GM12878 (cell line): ENCODE measurements around the gene CNTLN. TPM values are rescaled to one million over a fixed set of nuclear protein-coding genes. Genes with fewer than 3 reads are reported as not detected.

Experiments used
- ATAC-seq: fragments of 200-7000 bp; cut with Tn5 transposase; 3 replicates; pipeline ENCODE4 v1.9.1; 2020; ENCODE audit warnings: mild to moderate bottlenecking, moderate library complexity
- BruUV-seq: library from RNA; stranded (reverse); fragments of 400-500 nt; replicated peaks from 2 replicates; lab custom pipeline; 2021; lab: Mats Ljungman, UMichigan
- CTCF ChIA-PET: fragments of 300-600 bp; sonication (Branson Sonifier 250); formaldehyde crosslinking; extraction: SDS; loops from one replicate; lab custom pipeline; 2021; ENCODE audit warnings: inconsistent platforms; lab: Yijun Ruan, JAX
- POLR2A ChIA-PET: fragments of 350-600 bp; formaldehyde crosslinking; extraction: SDS; loops from one replicate; lab custom pipeline; 2021; ENCODE audit warnings: inconsistent platforms; lab: Charles Lee
- RAD21 ChIA-PET: fragments of 300-600 bp; sonication (Branson Sonifier 250); formaldehyde crosslinking; loops from one replicate; lab custom pipeline; 2023; ENCODE audit warnings: antibody characterized with exemption; ENCODE audit not compliant: unreplicated experiment; lab: Charles Lee
- SMC1A ChIA-PET: fragments of 300-600 bp; sonication (Branson Sonifier 250); formaldehyde crosslinking; loops from one replicate; lab custom pipeline; 2023; ENCODE audit not compliant: unreplicated experiment, uncharacterized antibody; lab: Charles Lee
- DNase-seq: peaks from one replicate; pipeline ENCODE4 v3.0.0-alpha.2; 2011; ENCODE audit warnings: low read depth, low spot score
- FAIRE-seq: peaks from 3 replicates; lab custom pipeline; 2011; peaks lifted over from hg19 to GRCh38; lab: Jason Lieb, UNC
- H2AFZ ChIP-seq: 2 replicates; pipeline ENCODE4 v1.6.0; 2011; ENCODE audit warnings: low read depth, low read length, control low read depth; ENCODE audit not compliant: control insufficient read depth
- H3K27ac ChIP-seq: 2 replicates; pipeline ENCODE4 v1.5.1; 2011; ENCODE audit warnings: control low read depth; ENCODE audit not compliant: control insufficient read depth, insufficient read depth
- H3K27me3 ChIP-seq, 2 experiments: replicated peaks in 1 of 2; 2 replicates each; pipeline versions ENCODE4 v1.6.0 to v1.6.1; 2011; ENCODE audit warnings: low read length in 1 of 2; ENCODE audit not compliant: control insufficient read depth in 2 of 2, insufficient read depth in 2 of 2
- H3K36me3 ChIP-seq, 2 experiments: 2 replicates each; pipeline ENCODE4 v1.5.1; 2011; ENCODE audit warnings: low read length in 1 of 2; ENCODE audit not compliant: control insufficient read depth in 2 of 2, insufficient read depth in 2 of 2
- H3K4me1 ChIP-seq: 2 replicates; pipeline ENCODE4 v1.6.1; 2011; ENCODE audit warnings: mild to moderate bottlenecking, low read length, moderate library complexity, mixed read lengths; ENCODE audit not compliant: control insufficient read depth, insufficient read depth
- H3K4me2 ChIP-seq: 2 replicates; pipeline ENCODE4 v1.6.0; 2011; ENCODE audit warnings: control low read depth; ENCODE audit not compliant: control insufficient read depth, insufficient read depth
- H3K4me3 ChIP-seq: fragments of 200-600 bp; sonication (generic); 2 replicates; pipeline ENCODE4 v1.5.1; 2016
- H3K79me2 ChIP-seq: 2 replicates; pipeline ENCODE4 v1.6.0; 2011; ENCODE audit warnings: low read length; ENCODE audit not compliant: control insufficient read depth, insufficient read depth
- H3K9ac ChIP-seq: 2 replicates; pipeline ENCODE4 v1.8.0; 2011; ENCODE audit warnings: low read length, control low read depth, mixed read lengths; ENCODE audit not compliant: control insufficient read depth, insufficient read depth
- H3K9me3 ChIP-seq: replicated peaks from 3 replicates; pipeline ENCODE4 v1.5.1; 2011; ENCODE audit warnings: mild to moderate bottlenecking, low read length; ENCODE audit not compliant: control insufficient read depth, insufficient read depth
- H4K20me1 ChIP-seq: 2 replicates; pipeline ENCODE4 v1.6.0; 2011; ENCODE audit not compliant: control insufficient read depth, insufficient read depth
- BMI1 ChIP-seq: fragments of 450-650 bp; IDR thresholded peaks from 2 replicates; pipeline ENCODE4 v1.6.1; 2016; ENCODE audit warnings: mild to moderate bottlenecking, moderate library complexity, borderline replicate concordance
- FOS ChIP-seq: IDR thresholded peaks from 3 replicates; pipeline ENCODE4 v1.6.1; 2011; ENCODE audit warnings: borderline replicate concordance; ENCODE audit not compliant: insufficient read length; ENCODE audit errors: extremely low read depth
- IKZF1 ChIP-seq: fragments of 450-650 bp; conservative IDR thresholded peaks from 2 replicates; pipeline ENCODE4 v1.6.1; 2017; ENCODE audit warnings: antibody characterized with exemption, mild to moderate bottlenecking
- JUNB ChIP-seq: IDR thresholded peaks from 2 replicates; pipeline ENCODE4 v1.6.1; 2016; ENCODE audit warnings: antibody characterized with exemption, mild to moderate bottlenecking
- NBN ChIP-seq: fragments of 450-650 bp; IDR thresholded peaks from 2 replicates; pipeline ENCODE4 v1.6.1; 2016
- RAD21 ChIP-seq: IDR thresholded peaks from 2 replicates; pipeline ENCODE4 v1.6.1; 2011; ENCODE audit warnings: mild to moderate bottlenecking, low read depth, low read length, moderate library complexity; ENCODE audit not compliant: insufficient read depth
- RB1 ChIP-seq: fragments of 450-650 bp; formaldehyde crosslinking; IDR thresholded peaks from 2 replicates; pipeline ENCODE4 v1.6.1; 2017; ENCODE audit warnings: mild to moderate bottlenecking, borderline replicate concordance
- SREBF2 ChIP-seq: IDR thresholded peaks from 2 replicates; pipeline ENCODE4 v1.6.1; 2012; ENCODE audit warnings: mild to moderate bottlenecking, low read length
- WGBS: methylation state at CpG from one replicate; pipeline ENCODE4 v1.1.6; 2016; ENCODE audit warnings: low lambda C conversion rate; ENCODE audit not compliant: insufficient replicate concordance, insufficient coverage; ENCODE audit errors: missing lambda C conversion rate; 5-methylcytosine and 5-hydroxymethylcytosine counted together
- in situ Hi-C: fragments of 300-500 bp; cut with MboI; formaldehyde crosslinking; loops from 9 replicates; pipeline ENCODE4 v1.14.3; 2018; ENCODE audit warnings: mixed read lengths
- intact Hi-C: fragments of 100-400 bp; cut with micrococcal nuclease; formaldehyde crosslinking; loops from one replicate; pipeline ENCODE4 v1.14.2; 2022; ENCODE audit not compliant: unreplicated experiment
- polyA plus RNA-seq, 11 experiments: library from polyadenylated mRNA; depleted of rRNA in 4 of 11; unstranded in 6 of 11; stranded (reverse) in 5 of 11; fragments of >200 nt; fragmentation: Nextera tagmentation in 4 of 11; fragmentation: Illumina TruSeq in 1 of 11; extraction: Ambion mirVana in 4 of 11; extraction: Trizol in 1 of 11; gene quantifications; 1 replicate in 1 of 11; 2 replicates in 10 of 11; pipeline versions ENCODE4 v1.2.1 to v1.2.3, GENCODE V29; 2011 to 2016; ENCODE audit warnings: inconsistent platforms in 2 of 11, missing spikeins in 2 of 11, low read depth in 1 of 11
- total RNA-seq, 4 experiments: library from RNA; depleted of rRNA in 3 of 4; stranded (reverse); fragments of >200 nt in 3 of 4; fragmentation: Illumina TruSeq in 1 of 4; extraction: Trizol in 1 of 4; gene quantifications; 2 replicates each; pipeline versions ENCODE4 v1.2.1 to v1.2.3, GENCODE V29; 2013 to 2021
- TF ChIP-seq, protein P1 (sequence below): fragments of 150-350 bp; IDR thresholded peaks from 2 replicates; pipeline ENCODE4 v1.6.1; 2016; ENCODE audit warnings: low read depth, low read length
- TF ChIP-seq, protein P2 (sequence below): IDR thresholded peaks from 2 replicates; pipeline ENCODE4 v1.6.1; 2012; ENCODE audit warnings: improper control_type of control experiment, low read depth, low read length; ENCODE audit not compliant: insufficient replicate concordance
- TF ChIP-seq, protein P3 (sequence below): fragments of 450-650 bp; IDR thresholded peaks from 2 replicates; pipeline ENCODE4 v1.6.1; 2018; ENCODE audit warnings: borderline replicate concordance, mild to moderate bottlenecking; ENCODE audit not compliant: partially characterized antibody
- TF ChIP-seq, protein P4 (sequence below): IDR thresholded peaks from 2 replicates; pipeline ENCODE4 v1.6.1; 2011; ENCODE audit warnings: borderline replicate concordance, low read depth, mild to moderate bottlenecking, moderate library complexity, mixed read lengths, low read length; ENCODE audit not compliant: insufficient read depth; ENCODE audit errors: extremely low read length

Gene CNTLN
- total and polyA plus RNA-seq, 10 of the 15 experiments (the other 5 are each of a cell fraction or from before 2014, with no cell fraction given) = 0.01 to 7.0 (median 0.03) TPM; not detected in 4

DNA sequence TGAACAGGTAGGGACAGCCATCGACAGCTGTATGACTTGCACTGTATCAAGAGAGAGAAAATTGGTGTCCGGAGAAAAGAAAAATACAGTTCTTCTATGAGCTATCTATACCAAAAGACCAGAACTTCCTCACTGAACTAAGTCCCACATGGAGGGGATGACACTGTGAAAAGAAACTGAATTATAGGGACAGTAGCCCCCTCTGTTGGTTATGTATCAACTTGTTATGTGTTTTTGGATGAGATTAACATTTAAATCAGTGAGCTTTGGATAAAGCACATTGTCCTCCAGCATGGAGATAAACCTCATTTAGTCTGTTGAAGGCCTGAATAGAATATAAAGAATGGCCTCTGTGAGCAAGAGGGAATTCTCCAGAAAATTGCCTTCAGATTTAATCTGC lies 267.5 kb downstream of the CNTLN start:
- WGBS = 59% methylated on average over 2 of the region's 2 CpGs
- in situ Hi-C loops = no loop called here
- TF ChIP-seq, protein P1, sequence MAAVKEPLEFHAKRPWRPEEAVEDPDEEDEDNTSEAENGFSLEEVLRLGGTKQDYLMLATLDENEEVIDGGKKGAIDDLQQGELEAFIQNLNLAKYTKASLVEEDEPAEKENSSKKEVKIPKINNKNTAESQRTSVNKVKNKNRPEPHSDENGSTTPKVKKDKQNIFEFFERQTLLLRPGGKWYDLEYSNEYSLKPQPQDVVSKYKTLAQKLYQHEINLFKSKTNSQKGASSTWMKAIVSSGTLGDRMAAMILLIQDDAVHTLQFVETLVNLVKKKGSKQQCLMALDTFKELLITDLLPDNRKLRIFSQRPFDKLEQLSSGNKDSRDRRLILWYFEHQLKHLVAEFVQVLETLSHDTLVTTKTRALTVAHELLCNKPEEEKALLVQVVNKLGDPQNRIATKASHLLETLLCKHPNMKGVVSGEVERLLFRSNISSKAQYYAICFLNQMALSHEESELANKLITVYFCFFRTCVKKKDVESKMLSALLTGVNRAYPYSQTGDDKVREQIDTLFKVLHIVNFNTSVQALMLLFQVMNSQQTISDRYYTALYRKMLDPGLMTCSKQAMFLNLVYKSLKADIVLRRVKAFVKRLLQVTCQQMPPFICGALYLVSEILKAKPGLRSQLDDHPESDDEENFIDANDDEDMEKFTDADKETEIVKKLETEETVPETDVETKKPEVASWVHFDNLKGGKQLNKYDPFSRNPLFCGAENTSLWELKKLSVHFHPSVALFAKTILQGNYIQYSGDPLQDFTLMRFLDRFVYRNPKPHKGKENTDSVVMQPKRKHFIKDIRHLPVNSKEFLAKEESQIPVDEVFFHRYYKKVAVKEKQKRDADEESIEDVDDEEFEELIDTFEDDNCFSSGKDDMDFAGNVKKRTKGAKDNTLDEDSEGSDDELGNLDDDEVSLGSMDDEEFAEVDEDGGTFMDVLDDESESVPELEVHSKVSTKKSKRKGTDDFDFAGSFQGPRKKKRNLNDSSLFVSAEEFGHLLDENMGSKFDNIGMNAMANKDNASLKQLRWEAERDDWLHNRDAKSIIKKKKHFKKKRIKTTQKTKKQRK = no peak
- TF ChIP-seq NBN = no peak
- no peak for TF ChIP-seq IKZF1
- TF ChIP-seq FOS = no peak
- TF ChIP-seq, protein P2, sequence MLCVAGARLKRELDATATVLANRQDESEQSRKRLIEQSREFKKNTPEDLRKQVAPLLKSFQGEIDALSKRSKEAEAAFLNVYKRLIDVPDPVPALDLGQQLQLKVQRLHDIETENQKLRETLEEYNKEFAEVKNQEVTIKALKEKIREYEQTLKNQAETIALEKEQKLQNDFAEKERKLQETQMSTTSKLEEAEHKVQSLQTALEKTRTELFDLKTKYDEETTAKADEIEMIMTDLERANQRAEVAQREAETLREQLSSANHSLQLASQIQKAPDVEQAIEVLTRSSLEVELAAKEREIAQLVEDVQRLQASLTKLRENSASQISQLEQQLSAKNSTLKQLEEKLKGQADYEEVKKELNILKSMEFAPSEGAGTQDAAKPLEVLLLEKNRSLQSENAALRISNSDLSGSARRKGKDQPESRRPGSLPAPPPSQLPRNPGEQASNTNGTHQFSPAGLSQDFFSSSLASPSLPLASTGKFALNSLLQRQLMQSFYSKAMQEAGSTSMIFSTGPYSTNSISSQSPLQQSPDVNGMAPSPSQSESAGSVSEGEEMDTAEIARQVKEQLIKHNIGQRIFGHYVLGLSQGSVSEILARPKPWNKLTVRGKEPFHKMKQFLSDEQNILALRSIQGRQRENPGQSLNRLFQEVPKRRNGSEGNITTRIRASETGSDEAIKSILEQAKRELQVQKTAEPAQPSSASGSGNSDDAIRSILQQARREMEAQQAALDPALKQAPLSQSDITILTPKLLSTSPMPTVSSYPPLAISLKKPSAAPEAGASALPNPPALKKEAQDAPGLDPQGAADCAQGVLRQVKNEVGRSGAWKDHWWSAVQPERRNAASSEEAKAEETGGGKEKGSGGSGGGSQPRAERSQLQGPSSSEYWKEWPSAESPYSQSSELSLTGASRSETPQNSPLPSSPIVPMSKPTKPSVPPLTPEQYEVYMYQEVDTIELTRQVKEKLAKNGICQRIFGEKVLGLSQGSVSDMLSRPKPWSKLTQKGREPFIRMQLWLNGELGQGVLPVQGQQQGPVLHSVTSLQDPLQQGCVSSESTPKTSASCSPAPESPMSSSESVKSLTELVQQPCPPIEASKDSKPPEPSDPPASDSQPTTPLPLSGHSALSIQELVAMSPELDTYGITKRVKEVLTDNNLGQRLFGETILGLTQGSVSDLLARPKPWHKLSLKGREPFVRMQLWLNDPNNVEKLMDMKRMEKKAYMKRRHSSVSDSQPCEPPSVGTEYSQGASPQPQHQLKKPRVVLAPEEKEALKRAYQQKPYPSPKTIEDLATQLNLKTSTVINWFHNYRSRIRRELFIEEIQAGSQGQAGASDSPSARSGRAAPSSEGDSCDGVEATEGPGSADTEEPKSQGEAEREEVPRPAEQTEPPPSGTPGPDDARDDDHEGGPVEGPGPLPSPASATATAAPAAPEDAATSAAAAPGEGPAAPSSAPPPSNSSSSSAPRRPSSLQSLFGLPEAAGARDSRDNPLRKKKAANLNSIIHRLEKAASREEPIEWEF = no peak
- TF ChIP-seq, protein P3, sequence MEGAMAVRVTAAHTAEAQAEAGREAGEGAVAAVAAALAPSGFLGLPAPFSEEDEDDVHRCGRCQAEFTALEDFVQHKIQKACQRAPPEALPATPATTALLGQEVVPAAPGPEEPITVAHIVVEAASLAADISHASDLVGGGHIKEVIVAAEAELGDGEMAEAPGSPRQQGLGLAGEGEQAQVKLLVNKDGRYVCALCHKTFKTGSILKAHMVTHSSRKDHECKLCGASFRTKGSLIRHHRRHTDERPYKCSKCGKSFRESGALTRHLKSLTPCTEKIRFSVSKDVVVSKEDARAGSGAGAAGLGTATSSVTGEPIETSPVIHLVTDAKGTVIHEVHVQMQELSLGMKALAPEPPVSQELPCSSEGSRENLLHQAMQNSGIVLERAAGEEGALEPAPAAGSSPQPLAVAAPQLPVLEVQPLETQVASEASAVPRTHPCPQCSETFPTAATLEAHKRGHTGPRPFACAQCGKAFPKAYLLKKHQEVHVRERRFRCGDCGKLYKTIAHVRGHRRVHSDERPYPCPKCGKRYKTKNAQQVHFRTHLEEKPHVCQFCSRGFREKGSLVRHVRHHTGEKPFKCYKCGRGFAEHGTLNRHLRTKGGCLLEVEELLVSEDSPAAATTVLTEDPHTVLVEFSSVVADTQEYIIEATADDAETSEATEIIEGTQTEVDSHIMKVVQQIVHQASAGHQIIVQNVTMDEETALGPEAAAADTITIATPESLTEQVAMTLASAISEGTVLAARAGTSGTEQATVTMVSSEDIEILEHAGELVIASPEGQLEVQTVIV = no peak
- TF ChIP-seq BMI1 = no peak
- TF ChIP-seq, protein P4, sequence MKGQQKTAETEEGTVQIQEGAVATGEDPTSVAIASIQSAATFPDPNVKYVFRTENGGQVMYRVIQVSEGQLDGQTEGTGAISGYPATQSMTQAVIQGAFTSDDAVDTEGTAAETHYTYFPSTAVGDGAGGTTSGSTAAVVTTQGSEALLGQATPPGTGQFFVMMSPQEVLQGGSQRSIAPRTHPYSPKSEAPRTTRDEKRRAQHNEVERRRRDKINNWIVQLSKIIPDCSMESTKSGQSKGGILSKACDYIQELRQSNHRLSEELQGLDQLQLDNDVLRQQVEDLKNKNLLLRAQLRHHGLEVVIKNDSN = no peak
- TF ChIP-seq SREBF2 = no peak
- TF ChIP-seq JUNB = no peak
- TF ChIP-seq RAD21 = no peak
- TF ChIP-seq RB1 = no peak

More for the DNA sequence above, 267.5 kb downstream of the CNTLN start:
- Histone ChIP-seq H3K4me2 (no peak overlapping the region), H3K9me3 (no peaks in the 10 kb centered on the region), H2AFZ (no peak overlapping the region), H4K20me1 (no peaks in the 10 kb centered on the region), H3K36me3 (no peaks in the 10 kb centered on the region), H3K4me1 (no peaks in the 10 kb centered on the region), H3K27ac (no peak overlapping the region), H3K4me3 (no peak overlapping the region), H3K9ac (no peak overlapping the region), H3K79me2 (no peaks in the 10 kb centered on the region), H3K27me3 (no peaks in the 10 kb centered on the region)
- DNase-seq (no peak), FAIRE-seq (no peak), ATAC-seq (no peak)
- ChIA-PET POLR2A (no interaction called here), CTCF (interaction anchor here (1.0 to 2.3 kb wide), 4 partner anchors 12 to 339 kb away, joined by 4 to 11 read pairs (median 4); no protein-coding TSS in a partner anchor), RAD21 (interaction anchor here (0.9 to 1.1 kb wide), 2 partner anchors 286 to 340 kb away, joined by 3 read pairs; no protein-coding TSS in a partner anchor), SMC1A (interaction anchor here (0.9 to 1.2 kb wide), 3 partner anchors 17 to 339 kb away, joined by 3 read pairs; no protein-coding TSS in a partner anchor)
- BruUV-seq = no TSS peak
- intact Hi-C loops = no loop called here
